Chondrocyte (in vitro differentiated cells): ENCODE data around the gene RELB. TPM values are rescaled to one million over a fixed set of nuclear protein-coding genes. Genes with fewer than 3 reads are reported as not detected.
"Not testable (repeated sequence)": the region's sequence is repeated elsewhere in the genome, so short reads cannot be mapped to it uniquely, and the experiment has no call there.

Source experiments
- DNase-seq: peaks from one replicate; pipeline ENCODE4 v3.0.0; 2021; ENCODE audit warnings: mixed read lengths, low spot score
- H3K27ac Mint-ChIP-seq: one replicate; pipeline ENCODE4 v1.8.0; 2021; ENCODE audit warnings: mild to moderate bottlenecking, moderate library complexity, mixed read lengths; ENCODE audit not compliant: unreplicated experiment
- H3K27me3 Mint-ChIP-seq: 2 replicates; pipeline ENCODE4 v1.8.0; 2021; ENCODE audit warnings: low read depth, mixed read lengths
- H3K36me3 Mint-ChIP-seq: 2 replicates; pipeline ENCODE4 v1.8.0; 2021; ENCODE audit warnings: low read depth, mixed read lengths
- H3K4me1 Mint-ChIP-seq: 2 replicates; pipeline ENCODE4 v1.8.0; 2021; ENCODE audit warnings: low read depth, mild to moderate bottlenecking, mixed read lengths
- H3K4me3 Mint-ChIP-seq: one replicate; pipeline ENCODE4 v1.8.0; 2021; ENCODE audit warnings: mild to moderate bottlenecking, moderate library complexity, mixed read lengths; ENCODE audit not compliant: unreplicated experiment
- H3K9me3 Mint-ChIP-seq: 2 replicates; pipeline ENCODE4 v1.8.0; 2021; ENCODE audit warnings: low read depth, mixed read lengths
- total RNA-seq: library from RNA; stranded (reverse); gene quantifications from 3 replicates; pipeline ENCODE4 v1.2.1, GENCODE V29; 2021
- TF ChIP-seq, protein P1 (sequence below): fragments of 200-600 bp; sonication (generic); IDR thresholded peaks from 2 replicates; pipeline ENCODE4 v1.5.0; 2021; ENCODE audit warnings: antibody characterized with exemption, mild to moderate bottlenecking, moderate library complexity

Gene RELB
- total RNA-seq, 1 donor from 2014 or later, result 11.0 TPM

GRCh38 chr19:44968118-44968517 lies 33.1 kb upstream of the RELB start:
- H3K36me3 Mint-ChIP-seq, result peaks cover 9% of the 10 kb centered on the region
- no peak overlapping the region for H3K27ac Mint-ChIP-seq
- DNase-seq, result no peak
- TF ChIP-seq, protein P1, sequence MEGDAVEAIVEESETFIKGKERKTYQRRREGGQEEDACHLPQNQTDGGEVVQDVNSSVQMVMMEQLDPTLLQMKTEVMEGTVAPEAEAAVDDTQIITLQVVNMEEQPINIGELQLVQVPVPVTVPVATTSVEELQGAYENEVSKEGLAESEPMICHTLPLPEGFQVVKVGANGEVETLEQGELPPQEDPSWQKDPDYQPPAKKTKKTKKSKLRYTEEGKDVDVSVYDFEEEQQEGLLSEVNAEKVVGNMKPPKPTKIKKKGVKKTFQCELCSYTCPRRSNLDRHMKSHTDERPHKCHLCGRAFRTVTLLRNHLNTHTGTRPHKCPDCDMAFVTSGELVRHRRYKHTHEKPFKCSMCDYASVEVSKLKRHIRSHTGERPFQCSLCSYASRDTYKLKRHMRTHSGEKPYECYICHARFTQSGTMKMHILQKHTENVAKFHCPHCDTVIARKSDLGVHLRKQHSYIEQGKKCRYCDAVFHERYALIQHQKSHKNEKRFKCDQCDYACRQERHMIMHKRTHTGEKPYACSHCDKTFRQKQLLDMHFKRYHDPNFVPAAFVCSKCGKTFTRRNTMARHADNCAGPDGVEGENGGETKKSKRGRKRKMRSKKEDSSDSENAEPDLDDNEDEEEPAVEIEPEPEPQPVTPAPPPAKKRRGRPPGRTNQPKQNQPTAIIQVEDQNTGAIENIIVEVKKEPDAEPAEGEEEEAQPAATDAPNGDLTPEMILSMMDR, result no peak
- H3K27me3 Mint-ChIP-seq, result no peaks in the 10 kb centered on the region
- H3K4me1 Mint-ChIP-seq, result no peaks in the 10 kb centered on the region
- no peak overlapping the region for H3K4me3 Mint-ChIP-seq
- no peaks in the 10 kb centered on the region for H3K9me3 Mint-ChIP-seq

- TF ChIP-seq, protein P1, result no peak
- no peak overlapping the region for H3K4me3 Mint-ChIP-seq
Measured at GRCh38 chr19:44968670-44969069, 32.6 kb upstream of the RELB start.

DNA sequence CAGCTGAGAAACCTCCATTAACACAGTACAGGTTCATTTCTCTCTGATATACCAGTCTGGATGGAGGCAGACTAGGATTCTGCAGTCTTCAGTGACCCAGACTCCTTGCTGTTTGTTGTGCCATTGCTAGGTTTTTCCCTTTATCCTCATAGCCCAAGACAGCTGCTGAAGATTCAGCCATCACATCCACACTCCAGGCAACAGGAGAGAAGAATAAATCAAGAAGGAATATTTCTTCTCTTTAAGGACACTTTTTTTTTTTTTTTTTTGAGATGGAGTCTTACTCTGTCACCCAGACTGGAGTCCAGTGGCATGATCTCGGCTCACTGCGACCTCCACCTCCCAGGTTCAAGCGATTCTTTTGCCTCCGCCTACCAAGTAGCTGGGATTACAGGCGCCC lies 31.8 kb upstream of the RELB start:
- no peaks in the 10 kb centered on the region for H3K9me3 Mint-ChIP-seq
- DNase-seq, result no peak
- peaks cover 13% of the 10 kb centered on the region for H3K36me3 Mint-ChIP-seq
- no peak overlapping the region for H3K4me3 Mint-ChIP-seq
- TF ChIP-seq, protein P1, result no peak
- no peak overlapping the region for H3K27ac Mint-ChIP-seq
- no peaks in the 10 kb centered on the region for H3K27me3 Mint-ChIP-seq
- H3K4me1 Mint-ChIP-seq, result no peaks in the 10 kb centered on the region

More at GRCh38 chr19:44968670-44969069, 32.6 kb upstream of the RELB start:
- H3K27me3 Mint-ChIP-seq, result no peaks in the 10 kb centered on the region
- H3K4me1 Mint-ChIP-seq, result no peaks in the 10 kb centered on the region
- no peaks in the 10 kb centered on the region for H3K9me3 Mint-ChIP-seq
- DNase-seq, result no peak
- H3K36me3 Mint-ChIP-seq, result peaks cover 9% of the 10 kb centered on the region
- no peak overlapping the region for H3K27ac Mint-ChIP-seq

DNA sequence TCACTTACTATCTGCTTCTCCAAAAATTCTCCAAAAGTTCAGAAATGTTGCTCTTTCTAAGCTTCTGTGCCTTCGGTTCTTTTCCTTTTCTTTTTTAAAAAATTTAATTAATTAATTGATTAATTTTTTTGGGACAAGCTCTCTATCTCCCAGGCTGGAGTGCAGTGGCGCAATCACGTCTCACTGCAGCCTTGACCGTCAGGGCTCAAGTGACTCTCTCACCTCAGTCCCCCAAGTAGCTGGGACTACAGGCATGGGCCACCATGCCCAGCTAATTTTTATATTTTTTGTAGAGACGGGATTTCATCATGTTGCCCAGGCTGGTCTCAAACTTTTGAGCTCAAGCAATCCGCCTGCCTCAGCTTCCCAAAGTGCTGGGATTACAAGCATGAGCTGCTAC lies 29.8 kb upstream of the RELB start:
- H3K4me1 Mint-ChIP-seq, DNase-seq, H3K4me3 Mint-ChIP-seq, H3K27ac Mint-ChIP-seq, H3K27me3 Mint-ChIP-seq, H3K9me3 Mint-ChIP-seq: not testable (repeated sequence)
- H3K36me3 Mint-ChIP-seq, result peaks cover 13% of the 10 kb centered on the region

GRCh38 chr19:44972802-44973201 lies 28.5 kb upstream of the RELB start:
- no peak overlapping the region for H3K27ac Mint-ChIP-seq
- H3K4me1 Mint-ChIP-seq, result no peaks in the 10 kb centered on the region
- H3K4me3 Mint-ChIP-seq, result no peak overlapping the region
- H3K27me3 Mint-ChIP-seq, result no peaks in the 10 kb centered on the region
- peaks cover 17% of the 10 kb centered on the region for H3K36me3 Mint-ChIP-seq
- TF ChIP-seq, protein P1, result no peak
- no peak for DNase-seq
- no peaks in the 10 kb centered on the region for H3K9me3 Mint-ChIP-seq

DNA sequence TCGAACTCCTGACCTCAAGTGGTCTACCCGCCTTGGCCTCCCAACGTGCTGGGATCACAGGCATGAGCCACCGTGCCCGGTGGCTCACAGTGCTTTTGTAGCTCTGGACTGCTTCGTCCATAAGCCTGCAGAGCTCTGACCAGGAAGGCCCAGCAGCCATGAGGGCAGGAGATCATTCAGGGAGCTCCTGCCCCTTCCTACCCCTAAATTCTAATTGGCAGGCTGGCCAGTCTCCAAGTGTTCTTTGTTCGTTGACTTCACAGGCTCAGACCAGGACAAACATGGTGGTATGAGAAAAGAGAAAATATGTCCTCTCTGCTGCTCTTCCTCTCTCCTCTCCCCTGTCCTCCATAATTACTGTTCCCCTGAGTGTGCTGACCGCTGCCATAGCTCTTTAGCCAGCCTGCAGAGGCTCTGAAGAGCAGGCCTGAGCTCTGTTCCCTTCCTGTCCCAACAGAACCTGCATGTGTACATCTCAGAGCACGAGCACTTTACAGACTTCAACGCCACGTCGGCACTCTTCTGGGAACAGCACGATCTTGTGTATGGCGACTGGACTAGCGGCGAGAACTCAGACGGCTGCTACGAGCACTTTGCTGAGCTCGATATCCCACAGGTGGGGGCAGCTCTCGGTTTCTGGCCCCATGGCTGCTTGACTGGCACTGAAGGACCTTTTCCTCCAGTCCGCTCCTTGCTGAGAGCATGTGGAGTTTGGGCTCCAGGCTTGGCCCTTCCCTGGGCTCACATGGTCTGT lies 27.1 kb upstream of the RELB start:
- no peaks in the 10 kb centered on the region for H3K4me1 Mint-ChIP-seq
- no peaks in the 10 kb centered on the region for H3K27me3 Mint-ChIP-seq
- H3K27ac Mint-ChIP-seq, result no peak overlapping the region
- TF ChIP-seq, protein P1, result no peak
- H3K9me3 Mint-ChIP-seq, result no peaks in the 10 kb centered on the region
- peaks cover 19% of the 10 kb centered on the region for H3K36me3 Mint-ChIP-seq
- no peak for DNase-seq
- no peak overlapping the region for H3K4me3 Mint-ChIP-seq
